Measurements from ENCODE around the gene JAZF1. TPM values are rescaled to one million over a fixed set of nuclear protein-coding genes. Genes with fewer than 3 reads are reported as not detected.
A peak's percentile ranks its signal among the peaks of the same experiment; 100 is the strongest.

The JAZF1 gene
- total RNA-seq, 4 donors from 2014 or later = 12.7 to 19.2 (median 14.7) TPM

GRCh38 chr7:28123752-28124151 lies 56.8 kb downstream of the JAZF1 start:
- Histone ChIP-seq H3K27ac (no peak overlapping the region), H3K4me3 (replicated peaks in 1 of 3) (no peak overlapping the region), H3K4me1 (peaks cover 0 to 6% of the 10 kb centered on the region in 2 donors), H3K9me3 (no peaks in the 10 kb centered on the region), H3K27me3 (no peaks in the 10 kb centered on the region), H3K36me3 (no peaks in the 10 kb centered on the region)
- 96 to 98% methylated on average over 5 of the region's 5 CpGs for WGBS, 2 donors
- TF ChIP-seq POLR2A (IDR thresholded peaks at IDR 0.05) (no peak), CTCF (IDR thresholded peaks at IDR 0.05) (no peak)
- intact Hi-C loops (cut with DNase I) = no loop called here
- no peak for DNase-seq

GRCh38 chr7:28121496-28121895 lies 59.1 kb downstream of the JAZF1 start:
- Histone ChIP-seq H3K27ac (no peak overlapping the region), H3K36me3 (no peaks in the 10 kb centered on the region)

DNA sequence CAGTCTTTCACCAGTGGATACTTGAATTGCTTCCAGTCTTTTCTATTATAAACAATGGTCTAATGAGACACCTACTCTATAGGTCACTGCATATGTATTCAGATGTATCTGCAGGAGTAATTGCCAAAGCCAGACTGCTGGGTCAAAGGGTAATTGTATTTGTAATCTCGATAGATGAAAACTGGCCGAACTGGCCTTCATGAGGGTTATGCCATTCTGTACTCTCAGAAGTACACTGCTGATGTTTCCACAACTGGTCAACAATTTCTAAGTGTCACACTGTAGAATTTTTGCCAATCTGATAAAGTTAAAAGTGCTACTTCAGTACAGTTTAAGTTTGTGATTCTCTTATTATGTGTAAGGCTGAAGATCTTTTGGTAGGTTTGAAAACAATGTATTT lies 64.6 kb downstream of the JAZF1 start:
- H3K4me3 ChIP-seq (replicated peaks in 1 of 3) = no peak overlapping the region
- WGBS, 2 donors = 48 to 53% methylated on average over 2 of the region's 2 CpGs
- TF ChIP-seq POLR2A (IDR thresholded peaks at IDR 0.05) = no peak
- no peak for TF ChIP-seq CTCF (IDR thresholded peaks at IDR 0.05)
- no peaks in the 10 kb centered on the region for H3K9me3 ChIP-seq
- no peaks in the 10 kb centered on the region for H3K27me3 ChIP-seq
- H3K4me1 ChIP-seq = peaks cover 18 to 39% of the 10 kb centered on the region in 2 donors
- no peak for DNase-seq
- intact Hi-C loops (cut with DNase I) = no loop called here
- no peak overlapping the region for H3K27ac ChIP-seq
- no peaks in the 10 kb centered on the region for H3K36me3 ChIP-seq

More at GRCh38 chr7:28121496-28121895, 59.1 kb downstream of the JAZF1 start:
- DNase-seq = no peak
- Histone ChIP-seq H3K4me3 (replicated peaks in 1 of 3) (no peak overlapping the region), H3K4me1 (peaks cover 0 to 2% of the 10 kb centered on the region in 2 donors), H3K9me3 (no peaks in the 10 kb centered on the region), H3K27me3 (no peaks in the 10 kb centered on the region)
- TF ChIP-seq CTCF (IDR thresholded peaks at IDR 0.05) (no peak), POLR2A (IDR thresholded peaks at IDR 0.05) (no peak)
- WGBS, 2 donors = 97% methylated on average over 5 of the region's 5 CpGs
- intact Hi-C loops (cut with DNase I) = no loop called here

DNA sequence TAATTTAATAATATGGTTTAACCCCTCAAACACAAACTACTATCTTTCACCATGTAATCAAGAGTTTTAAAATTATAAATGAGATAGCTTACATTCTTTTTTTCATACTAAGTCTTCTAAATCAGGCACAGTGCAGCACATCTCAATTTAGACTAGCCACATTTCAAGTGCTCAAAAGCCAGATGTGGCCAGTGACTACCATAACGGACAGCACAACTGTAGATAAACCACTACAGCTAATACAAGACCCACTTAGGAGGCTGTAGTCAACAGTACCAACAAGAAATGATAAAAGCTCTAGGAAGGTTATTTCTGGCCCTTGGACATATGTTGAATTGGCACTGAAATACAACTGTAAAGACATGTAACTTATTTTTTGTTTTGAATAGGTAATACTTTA lies 65.3 kb downstream of the JAZF1 start:
- no peak for DNase-seq
- 87 to 97% methylated on average over 1 of the region's 1 CpG for WGBS, 2 donors
- Histone ChIP-seq H3K27ac (no peak overlapping the region), H3K4me1 (peaks cover 18 to 39% of the 10 kb centered on the region in 2 donors), H3K9me3 (no peaks in the 10 kb centered on the region), H3K4me3 (replicated peaks in 1 of 3) (no peak overlapping the region), H3K27me3 (no peaks in the 10 kb centered on the region), H3K36me3 (no peaks in the 10 kb centered on the region)
- no peak for TF ChIP-seq POLR2A (IDR thresholded peaks at IDR 0.05)
- intact Hi-C loops (cut with DNase I) = no loop called here

GRCh38 chr7:28114056-28114455 lies 66.5 kb downstream of the JAZF1 start:
- H3K4me1 ChIP-seq = peaks cover 18 to 39% of the 10 kb centered on the region in 2 donors
- no peak overlapping the region for H3K4me3 ChIP-seq (replicated peaks in 1 of 3)
- DNase-seq = peak; percentile 71 to 83
- intact Hi-C loops (cut with DNase I) = no loop called here
- no peak overlapping the region for H3K27ac ChIP-seq
- H3K36me3 ChIP-seq = no peaks in the 10 kb centered on the region
- H3K27me3 ChIP-seq = no peaks in the 10 kb centered on the region
- 41 to 51% methylated on average over 4 of the region's 4 CpGs for WGBS, 2 donors
- TF ChIP-seq CTCF (IDR thresholded peaks at IDR 0.05) (no peak), POLR2A (IDR thresholded peaks at IDR 0.05) (no peak)
- no peaks in the 10 kb centered on the region for H3K9me3 ChIP-seq
